ENCODE data around the gene RGSL1.

The RGSL1 gene

GRCh38 chr1:182408435-182409075 is 41.4 kb upstream of the RGSL1 start:
- in situ Hi-C loops (cut with HindIII; ENCODE audit: low sequenced_read_pairs), result no loop called here
- no peak overlapping the region for H3K4me3 ChIP-seq (ENCODE audit: low read depth, low read length)
- TF ChIP-seq, protein P1, sequence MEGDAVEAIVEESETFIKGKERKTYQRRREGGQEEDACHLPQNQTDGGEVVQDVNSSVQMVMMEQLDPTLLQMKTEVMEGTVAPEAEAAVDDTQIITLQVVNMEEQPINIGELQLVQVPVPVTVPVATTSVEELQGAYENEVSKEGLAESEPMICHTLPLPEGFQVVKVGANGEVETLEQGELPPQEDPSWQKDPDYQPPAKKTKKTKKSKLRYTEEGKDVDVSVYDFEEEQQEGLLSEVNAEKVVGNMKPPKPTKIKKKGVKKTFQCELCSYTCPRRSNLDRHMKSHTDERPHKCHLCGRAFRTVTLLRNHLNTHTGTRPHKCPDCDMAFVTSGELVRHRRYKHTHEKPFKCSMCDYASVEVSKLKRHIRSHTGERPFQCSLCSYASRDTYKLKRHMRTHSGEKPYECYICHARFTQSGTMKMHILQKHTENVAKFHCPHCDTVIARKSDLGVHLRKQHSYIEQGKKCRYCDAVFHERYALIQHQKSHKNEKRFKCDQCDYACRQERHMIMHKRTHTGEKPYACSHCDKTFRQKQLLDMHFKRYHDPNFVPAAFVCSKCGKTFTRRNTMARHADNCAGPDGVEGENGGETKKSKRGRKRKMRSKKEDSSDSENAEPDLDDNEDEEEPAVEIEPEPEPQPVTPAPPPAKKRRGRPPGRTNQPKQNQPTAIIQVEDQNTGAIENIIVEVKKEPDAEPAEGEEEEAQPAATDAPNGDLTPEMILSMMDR (IDR thresholded peaks at IDR 0.05; ENCODE audit: low read depth, low read length, missing control alignments), result no peak
- no peak for DNase-seq (ENCODE audit: low read depth)

- no peak for DNase-seq (ENCODE audit: low read depth)
- no peak overlapping the region for H3K4me3 ChIP-seq (ENCODE audit: low read depth, low read length)
- TF ChIP-seq, protein P1 (IDR thresholded peaks at IDR 0.05; ENCODE audit: low read depth, low read length, missing control alignments), result no peak
- in situ Hi-C loops (cut with HindIII; ENCODE audit: low sequenced_read_pairs), result no loop called here
Measured at GRCh38 chr1:182410138-182410537, 39.8 kb upstream of the RGSL1 start.

DNA sequence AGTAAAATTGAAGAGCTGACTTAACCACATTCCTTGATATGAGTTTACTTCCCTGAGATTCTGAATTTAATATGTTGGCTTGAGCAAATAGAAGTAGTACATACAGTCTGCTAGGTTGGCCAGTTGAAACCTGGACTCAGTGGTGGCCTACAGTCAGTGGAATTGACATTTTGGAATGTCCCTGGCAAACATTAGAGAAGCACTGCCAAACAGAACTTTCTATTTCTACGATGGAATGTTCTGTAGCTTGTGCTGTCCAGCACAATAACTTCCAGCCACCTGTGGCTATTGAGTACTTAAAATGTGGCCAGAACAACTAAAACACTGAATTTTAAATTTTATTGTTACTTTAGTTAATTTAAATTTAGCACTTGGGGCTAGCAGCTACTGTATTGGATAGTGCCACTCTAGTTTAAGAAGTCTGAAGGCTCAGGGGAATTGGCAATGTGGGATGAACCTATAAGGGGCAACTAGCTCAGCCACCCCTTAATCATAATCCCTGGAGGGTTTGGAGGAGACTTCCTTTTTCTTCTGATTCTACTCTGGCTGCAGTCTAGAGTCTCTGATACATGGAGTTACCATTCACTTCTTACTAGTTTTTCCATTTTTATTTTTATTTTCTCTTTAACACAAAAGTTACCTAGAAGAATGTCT is 39.2 kb upstream of the RGSL1 start:
- in situ Hi-C loops (cut with HindIII; ENCODE audit: low sequenced_read_pairs), result no loop called here
- TF ChIP-seq, protein P1 (IDR thresholded peaks at IDR 0.05; ENCODE audit: low read depth, low read length, missing control alignments), result no peak
- H3K4me3 ChIP-seq (ENCODE audit: low read depth, low read length), result no peak overlapping the region
- no peak for DNase-seq (ENCODE audit: low read depth)

- in situ Hi-C loops (cut with HindIII; ENCODE audit: low sequenced_read_pairs), result no loop called here
- TF ChIP-seq, protein P1 (IDR thresholded peaks at IDR 0.05; ENCODE audit: low read depth, low read length, missing control alignments), result no peak
Measured at GRCh38 chr1:182413486-182413885, 36.5 kb upstream of the RGSL1 start.

DNA sequence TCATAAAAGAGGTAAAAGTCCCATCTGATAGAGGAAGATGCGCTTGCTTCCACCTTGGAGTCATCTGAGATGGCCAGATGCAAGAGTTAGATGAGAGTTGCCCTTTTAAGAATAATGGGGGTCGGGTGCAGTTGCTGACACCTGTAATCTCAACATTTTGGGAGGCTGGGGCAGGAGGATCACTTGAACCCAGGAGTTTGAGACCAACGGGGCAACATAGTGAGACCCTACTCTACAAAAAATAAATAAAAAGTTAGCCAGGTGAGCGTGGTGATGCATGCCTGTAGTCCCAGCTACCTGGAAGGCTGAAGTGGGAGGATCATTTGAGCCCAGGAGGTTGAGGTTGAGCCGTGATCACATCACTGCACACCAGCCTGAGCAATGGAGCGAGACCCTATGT is 36.0 kb upstream of the RGSL1 start:
- no peak for DNase-seq (ENCODE audit: low read depth)
- TF ChIP-seq, protein P1 (IDR thresholded peaks at IDR 0.05; ENCODE audit: low read depth, low read length, missing control alignments), result no peak
- in situ Hi-C loops (cut with HindIII; ENCODE audit: low sequenced_read_pairs), result no loop called here

More at GRCh38 chr1:182413486-182413885, 36.5 kb upstream of the RGSL1 start:
- no peak for DNase-seq (ENCODE audit: low read depth)
- no peak overlapping the region for H3K4me3 ChIP-seq (ENCODE audit: low read depth, low read length)

GRCh38 chr1:182415789-182416188 is 34.2 kb upstream of the RGSL1 start:
- TF ChIP-seq, protein P1 (IDR thresholded peaks at IDR 0.05; ENCODE audit: low read depth, low read length, missing control alignments), result no peak
- no peak for DNase-seq (ENCODE audit: low read depth)
- no peak overlapping the region for H3K4me3 ChIP-seq (ENCODE audit: low read depth, low read length)
- in situ Hi-C loops (cut with HindIII; ENCODE audit: low sequenced_read_pairs), result no loop called here

More for the DNA sequence above, 36.0 kb upstream of the RGSL1 start:
- H3K4me3 ChIP-seq (ENCODE audit: low read depth, low read length), result no peak overlapping the region
